Stimulated activated CD4-positive, alpha-beta T cell treated with anti-CD3 and anti-CD28 coated beads, Interleukin-1b, Interleukin-23, amount 100 ng/mL, for 48 hours (primary cell): ENCODE results near the gene IL17RB.

Source experiments
- DNase-seq: peaks from one replicate; pipeline ENCODE4 v3.0.0-alpha.2; 2020

Gene IL17RB

DNA sequence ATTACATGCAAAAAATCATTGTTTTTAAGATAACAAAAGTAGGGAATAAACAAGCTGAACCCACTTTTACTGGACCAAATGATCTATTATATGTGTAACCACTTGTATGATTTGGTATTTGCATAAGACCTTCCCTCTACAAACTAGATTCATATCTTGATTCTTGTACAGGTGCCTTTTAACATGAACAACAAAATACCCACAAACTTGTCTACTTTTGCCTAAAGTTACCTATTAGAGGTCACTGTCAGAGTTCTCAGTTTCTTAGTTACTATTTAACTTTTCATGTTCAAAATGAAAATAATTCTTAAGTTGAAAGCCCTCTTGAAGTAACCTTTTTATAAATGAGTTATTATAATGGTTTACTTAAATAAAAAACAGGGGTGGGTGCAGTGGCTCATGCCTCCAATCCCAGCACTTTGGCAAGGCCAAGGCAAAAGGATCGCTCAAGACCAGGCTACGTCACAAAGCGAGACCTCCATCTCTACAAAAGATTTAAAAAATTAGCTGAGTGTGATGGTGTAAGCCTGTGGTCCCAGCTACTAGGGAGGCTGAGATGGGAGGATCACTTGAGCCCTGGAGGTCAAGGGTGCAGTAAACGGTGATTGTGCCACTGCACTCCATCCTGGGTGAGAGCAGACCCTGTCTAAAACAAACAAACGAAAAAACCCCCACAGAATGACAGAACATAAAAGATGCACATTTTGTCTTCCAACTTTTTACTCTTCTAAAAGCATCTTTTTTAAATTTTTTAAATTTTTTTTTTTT, 19.5 kb downstream of the IL17RB start:
- DNase-seq, result no peak

DNA sequence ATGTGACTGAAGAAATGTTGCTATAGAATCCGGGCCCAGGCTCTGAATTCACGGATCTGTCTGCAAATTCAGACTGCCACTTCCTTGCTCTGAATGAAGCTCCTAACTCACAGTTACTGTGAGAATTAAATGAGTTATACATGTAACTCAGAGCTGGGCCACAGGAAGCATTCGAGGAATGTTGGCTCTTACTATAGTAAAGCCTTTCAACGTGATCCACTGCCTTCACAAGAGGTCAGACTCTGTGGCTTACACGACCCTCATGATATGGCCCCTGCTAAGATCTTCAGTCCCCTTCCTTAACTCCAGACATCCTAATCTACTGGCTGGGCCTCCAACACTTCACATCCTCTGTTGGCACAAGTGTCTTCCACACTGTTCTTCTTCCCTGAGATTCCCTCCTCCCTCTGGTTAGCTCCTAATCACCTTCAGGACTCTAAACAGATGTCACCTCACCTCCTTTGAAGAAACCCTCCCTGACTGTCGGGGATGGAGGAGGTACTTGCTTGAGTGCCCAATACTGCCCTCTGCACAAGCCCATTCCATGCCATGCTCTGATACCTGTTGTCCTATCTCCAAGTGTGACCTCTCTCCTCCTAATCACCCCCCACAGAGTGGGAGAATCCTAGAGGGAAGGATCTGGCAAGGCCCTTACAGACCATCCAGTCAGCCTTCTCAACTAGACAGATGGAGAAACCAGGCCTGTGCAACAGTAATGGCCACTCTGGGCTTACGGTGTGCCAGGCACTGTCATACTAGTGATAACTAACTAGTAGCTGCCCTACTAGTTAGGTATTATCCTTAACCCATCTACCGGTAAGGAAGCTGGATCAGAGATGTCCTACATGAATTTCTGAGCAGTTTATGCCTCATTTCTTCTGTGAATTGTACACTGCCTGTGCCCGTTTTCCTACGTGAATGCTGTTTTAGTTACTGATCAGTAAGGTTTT, 34.3 kb downstream of the IL17RB start:
- DNase-seq, result no peak

DNA sequence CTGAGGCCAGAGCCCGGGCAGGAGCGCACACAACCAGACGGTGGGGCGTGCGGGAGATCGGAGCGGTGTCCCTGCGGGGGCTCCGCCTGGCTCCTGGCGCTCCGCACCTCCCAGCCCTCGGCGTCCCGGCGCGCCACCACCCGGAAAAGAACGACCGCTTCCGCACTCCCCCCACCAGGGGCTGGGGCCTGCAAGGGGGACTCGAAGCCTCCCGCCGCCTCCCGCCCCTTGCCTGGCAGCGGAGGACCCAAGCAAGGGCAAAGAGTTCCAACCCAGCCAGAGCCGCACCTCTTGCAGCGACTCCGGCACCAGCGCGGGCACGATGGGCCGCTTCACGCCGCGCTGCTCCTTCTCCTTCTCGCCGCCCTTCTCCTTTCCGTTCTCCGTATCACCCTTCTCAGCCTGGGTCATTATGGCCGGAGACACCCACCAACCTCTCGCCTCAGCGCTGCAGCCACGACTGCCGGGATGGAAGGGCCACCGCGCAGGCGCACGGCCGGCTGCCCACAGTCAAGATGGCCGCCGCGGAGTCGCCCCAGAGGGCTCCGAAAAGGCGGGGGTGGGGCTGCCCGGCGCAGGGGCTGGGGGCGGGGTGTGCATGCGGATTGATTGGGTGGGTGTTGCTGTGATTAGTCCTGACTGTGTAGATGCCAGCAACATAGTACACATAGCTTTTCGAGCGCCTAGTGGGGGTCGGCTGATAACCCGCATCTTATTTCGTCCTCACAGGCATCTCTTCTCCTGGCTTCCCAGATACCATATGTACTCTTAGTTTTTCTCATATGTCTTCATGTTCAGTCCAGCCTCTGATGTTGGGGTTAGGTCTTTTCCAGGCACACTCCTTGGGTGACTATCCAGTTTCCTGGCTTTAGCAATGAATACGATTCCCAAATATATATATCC, 35.6 kb downstream of the IL17RB start, which contains the start of gene ACTR8:
TSS of gene ACTR8 (minus strand) at position 462 of the 903 bp plus-strand sequence. CDS start at position 411, 51 bp downstream.
- DNase-seq, result peak; percentile 82

DNA sequence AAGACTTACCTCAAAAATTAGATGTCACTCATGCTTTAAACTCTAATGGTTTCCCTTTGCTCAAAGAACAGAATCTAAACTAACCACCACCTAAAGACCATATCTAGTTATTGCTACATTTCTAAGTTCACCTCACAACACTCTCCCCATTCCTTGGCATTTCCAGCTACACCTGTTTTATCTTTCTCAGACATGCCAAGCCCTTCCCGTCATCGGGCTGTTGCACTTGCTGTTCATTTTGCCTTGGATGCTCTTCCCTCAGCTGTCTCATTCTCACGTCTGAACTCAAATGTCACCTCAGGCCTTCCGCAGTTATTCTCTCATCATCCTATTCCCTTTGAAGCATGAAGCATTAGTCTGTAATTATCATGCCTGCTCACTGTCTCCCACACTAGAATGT, 36.6 kb downstream of the IL17RB start:
- no peak for DNase-seq

DNA sequence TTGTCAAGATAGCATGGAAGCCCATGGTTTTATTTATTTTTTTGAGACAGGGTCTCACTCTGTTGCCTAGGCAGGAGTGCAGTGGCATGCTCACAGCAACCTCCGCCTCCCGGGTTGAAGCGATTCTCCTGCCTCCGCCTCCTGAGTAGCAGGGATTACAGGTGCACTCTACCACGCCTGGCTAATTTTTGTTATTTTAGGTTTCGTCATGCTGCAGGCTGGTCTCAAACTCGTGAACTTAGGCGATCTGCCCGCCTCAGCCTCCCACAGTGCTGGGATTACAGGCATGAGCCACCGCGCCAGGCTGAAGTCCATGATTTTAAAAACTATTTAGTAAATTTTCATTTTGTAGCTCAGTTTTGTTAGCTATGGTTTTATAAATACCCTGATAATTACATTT, 38.3 kb downstream of the IL17RB start:
- DNase-seq, result no peak

DNA sequence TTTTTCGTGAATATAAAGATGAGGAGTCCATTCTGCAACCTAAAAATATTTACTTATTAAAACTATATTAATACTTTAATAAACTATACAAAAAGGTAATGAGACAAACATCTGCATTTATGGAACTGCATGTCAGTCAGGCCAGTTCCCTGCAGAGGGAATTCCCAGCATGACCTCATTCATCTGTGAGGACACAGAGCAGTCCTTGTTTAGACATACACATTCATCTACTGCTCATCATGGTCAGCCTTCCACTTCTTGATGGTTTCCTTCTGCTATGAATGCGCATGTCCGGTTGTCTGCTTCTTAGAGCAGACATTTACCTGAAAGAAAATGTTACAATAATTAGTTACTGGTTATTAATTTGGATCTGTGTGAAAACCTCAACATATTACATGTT, 38.9 kb downstream of the IL17RB start:
- DNase-seq, result no peak

DNA sequence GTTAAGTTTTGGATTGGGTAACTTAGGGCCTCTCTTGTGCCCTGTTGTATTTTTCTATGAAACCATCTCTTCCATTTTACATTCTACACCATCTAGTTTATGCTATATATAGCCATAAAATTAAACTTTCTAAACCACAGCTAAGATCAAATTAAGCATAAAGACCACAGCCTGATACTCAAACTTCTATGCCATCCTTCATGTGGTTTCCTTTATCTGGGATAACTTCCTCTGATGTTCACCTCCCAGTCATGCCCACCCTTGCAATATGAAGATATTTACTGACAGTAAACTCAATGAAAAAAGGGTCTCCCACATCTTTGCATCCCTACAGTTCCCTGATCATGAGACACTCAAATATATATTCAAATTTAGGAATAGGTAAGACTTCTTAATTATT, 41.1 kb downstream of the IL17RB start:
- no peak for DNase-seq

DNA sequence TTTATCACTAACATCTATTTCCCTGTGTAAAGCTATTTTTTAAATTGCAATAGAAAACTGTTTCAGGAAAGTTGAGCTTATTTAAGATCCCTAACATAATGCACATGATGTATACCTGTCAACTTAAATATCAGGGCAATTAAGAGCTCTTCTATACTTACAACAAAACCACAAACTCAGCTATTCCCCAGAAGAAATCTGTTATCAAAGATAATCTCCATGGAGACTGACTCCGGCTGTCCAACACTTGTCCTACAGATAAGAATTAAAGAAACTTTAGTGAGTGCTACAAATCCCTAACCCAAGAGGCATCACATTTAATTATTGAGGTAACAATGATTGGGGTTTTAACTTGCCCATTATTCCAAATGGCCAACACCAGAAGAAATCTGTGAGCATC, 41.9 kb downstream of the IL17RB start:
- DNase-seq, result no peak

DNA sequence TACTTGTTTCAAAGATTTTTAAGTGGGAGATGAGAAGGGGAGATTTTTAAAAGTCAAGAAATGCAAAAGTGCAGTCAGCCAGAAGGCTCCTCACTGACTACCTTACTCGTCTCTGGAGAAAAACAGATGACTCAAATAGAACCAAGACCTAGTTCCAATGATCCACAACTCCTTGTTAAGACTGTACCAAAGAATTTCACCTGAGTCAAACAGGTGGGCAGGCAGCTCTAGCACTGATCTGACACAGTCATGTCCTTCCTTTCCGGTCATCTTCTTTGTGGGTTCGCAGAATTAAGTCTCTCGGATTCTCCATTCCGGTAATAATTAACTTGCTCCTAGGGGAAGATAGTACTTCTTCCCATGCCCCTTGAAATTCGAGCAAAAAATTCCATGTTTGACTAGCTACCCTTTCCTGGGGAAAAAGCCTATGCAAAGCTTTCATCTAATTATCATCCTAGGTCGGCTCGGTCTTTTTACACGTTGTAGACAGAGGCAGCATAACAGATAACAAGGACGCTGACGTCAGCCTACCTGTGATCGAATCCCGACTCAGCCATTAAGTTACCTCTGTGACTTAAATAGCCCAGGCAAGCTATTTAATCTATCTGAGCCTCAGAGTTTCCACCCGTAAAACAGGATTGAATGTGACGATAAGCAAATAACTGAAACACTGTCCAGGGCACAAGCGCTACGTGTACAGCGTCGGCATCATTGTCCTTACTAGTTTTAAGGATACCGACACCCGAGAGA, 44.5 kb downstream of the IL17RB start:
- DNase-seq, result peak; percentile 42

DNA sequence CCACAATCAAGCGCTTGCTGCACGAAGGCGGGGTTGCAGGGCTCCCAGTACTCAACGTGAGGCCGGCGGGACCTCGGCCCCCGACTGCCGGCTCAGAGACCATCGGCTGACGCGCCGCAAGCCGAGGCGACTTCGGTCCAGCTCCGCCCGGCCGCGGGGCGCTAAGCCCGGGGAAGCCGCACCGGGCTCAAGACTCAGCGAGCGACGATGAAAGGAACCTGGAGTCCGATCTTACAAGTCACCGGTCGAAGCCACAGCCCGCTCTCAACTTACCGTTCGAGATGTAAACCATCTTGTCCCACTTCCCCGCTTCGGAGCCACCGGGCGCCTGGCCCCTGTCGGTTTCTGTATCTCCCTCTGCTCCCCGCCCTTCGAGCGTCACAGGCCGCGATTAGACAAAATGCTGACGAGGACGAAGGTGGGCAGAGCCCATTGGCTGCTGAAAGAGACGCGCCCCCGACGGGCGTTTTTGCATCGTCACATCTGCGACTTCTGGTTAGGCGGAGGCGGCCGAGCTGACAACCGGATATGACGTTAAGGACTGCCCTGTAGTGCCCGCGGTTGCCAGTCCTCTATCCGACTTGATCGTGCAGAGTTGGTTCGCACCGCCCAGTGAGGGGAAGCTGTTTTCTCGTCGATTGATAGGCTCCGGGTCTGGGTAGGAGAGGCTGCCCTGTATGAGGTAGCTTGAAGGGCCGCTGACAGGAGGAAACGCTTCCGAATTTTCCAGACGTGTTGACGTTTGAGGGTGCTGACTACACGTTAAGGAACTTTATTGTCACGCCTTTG, 45.3 kb downstream of the IL17RB start, which contains the start of gene SELENOK:
TSS of gene SELENOK (minus strand) at position 363 of the 789 bp plus-strand sequence.
- peak; percentile 98 for DNase-seq

DNA sequence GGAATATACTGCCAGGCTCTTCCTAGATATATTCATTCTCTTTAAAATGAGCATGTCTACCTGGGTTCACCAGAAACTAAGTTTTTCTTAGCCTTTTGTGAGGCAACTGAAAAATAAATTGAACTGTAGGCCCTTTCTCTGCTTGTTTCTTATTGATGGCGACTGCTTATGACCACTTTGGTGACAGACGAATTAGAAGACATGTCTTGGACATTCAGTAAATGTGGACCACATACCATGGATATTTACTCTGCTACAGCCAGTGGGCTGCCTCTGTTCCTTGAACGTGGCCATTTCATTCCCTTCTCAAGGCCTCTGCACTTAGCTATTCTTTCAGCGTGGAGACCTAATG, 45.9 kb downstream of the IL17RB start:
- no peak for DNase-seq

DNA sequence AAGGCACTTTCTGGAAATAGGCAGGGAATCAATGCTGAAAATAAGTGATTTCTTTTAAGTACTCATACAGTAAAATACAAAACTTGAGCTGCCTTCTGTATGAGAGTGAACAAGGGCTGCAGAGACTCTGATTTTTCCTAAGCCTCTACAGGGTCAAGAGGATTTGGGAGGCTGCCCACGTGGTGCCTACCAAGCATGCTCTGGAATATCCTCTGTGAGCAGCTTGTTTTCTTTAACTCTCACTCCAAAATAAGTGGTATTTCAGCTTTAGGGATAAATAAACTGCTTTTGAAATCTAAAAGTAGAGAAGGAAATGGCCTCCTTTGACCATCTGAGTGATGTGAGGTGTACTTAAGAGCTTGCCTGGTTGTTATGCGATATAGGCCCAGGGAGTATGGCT, 53.4 kb downstream of the IL17RB start:
- no peak for DNase-seq

DNA sequence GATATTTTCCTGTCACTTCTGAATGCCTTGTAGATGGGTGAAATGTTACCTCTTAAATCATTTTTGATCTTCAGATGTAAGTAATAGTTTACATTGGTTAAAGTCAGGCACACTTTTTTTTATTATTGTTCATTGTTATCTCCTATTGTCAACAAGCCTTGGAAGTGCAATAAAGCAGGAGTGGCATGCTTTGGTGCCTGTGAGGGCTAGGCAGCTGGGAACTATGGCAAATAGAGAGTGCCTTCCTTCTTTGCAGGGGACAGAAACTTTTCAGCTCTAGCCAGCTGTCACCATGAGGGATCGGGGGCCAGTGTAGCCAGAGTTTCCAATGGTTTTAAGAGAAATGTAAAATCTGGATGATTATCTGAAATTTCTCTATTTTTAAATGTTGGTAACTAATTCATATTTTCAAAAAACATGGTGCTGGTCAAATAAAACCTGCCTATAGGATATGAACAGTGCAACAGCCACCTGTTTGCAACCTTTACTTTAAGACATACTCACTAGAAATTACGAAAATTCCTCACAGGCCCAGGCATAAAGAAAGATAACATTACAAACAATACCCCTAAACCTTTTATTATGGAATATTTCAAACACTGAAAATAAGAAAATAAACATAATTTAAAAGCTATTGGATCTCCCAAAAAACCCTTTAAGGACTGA, 54.4 kb downstream of the IL17RB start:
- no peak for DNase-seq

DNA sequence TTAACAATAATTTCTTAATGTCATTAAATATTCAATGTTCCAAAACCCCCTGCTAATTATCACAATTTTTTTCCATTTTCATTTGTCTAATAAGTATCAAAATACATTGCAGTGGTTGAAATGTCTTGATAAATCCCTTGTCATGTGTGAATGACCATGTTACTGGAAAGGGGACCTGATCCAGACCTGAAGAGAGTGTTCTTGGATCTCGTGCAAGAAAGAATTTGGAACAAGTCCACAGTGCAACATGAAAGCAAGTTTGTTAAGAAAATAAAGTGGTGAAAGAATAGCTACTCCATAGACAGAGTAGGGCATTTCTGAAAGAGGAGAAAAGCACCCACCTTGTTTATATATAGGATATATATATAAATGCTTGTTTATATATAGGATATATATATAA, 55.7 kb downstream of the IL17RB start:
- no peak for DNase-seq

DNA sequence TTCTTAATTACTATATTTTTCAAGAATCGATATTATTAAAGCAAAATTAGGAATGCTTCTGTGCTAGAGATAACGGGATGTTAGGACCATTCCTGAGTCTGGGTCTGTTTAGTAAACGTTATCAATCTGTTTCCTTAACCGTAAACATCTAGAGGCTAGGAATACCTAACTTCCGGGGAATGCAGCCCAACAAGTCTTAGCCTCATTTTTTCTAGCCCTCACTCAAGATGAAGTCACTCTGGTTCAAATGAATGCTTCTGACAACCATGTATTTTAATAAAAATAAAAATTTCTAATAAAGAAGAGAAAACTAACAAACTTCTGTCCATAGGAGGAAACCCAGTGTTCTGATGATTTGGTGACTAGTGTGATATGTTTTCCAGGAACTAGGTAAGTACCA, 56.3 kb downstream of the IL17RB start:
- DNase-seq, result no peak

DNA sequence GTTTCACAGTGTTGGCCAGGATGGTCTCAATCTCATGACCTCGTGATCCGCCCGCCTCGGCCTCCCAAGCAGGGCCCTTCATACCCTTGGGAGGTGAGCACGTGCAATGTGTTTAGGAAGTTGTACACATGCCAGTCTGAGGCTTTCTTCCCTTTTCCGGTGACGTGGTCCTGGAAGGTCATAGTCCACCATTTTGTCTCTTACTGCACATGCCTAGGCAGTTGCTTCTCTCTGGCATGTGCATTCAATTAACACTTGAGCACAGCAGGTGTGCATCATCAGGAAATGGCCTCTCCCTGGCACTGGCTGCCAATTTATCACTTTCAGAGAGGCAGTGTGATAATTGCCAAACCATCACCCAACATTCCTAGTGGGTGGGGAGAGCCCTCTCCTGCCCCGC, 67.0 kb downstream of the IL17RB start:
- no peak for DNase-seq
